ENCODE measurements around the gene BIRC5.

The BIRC5 gene

DNA sequence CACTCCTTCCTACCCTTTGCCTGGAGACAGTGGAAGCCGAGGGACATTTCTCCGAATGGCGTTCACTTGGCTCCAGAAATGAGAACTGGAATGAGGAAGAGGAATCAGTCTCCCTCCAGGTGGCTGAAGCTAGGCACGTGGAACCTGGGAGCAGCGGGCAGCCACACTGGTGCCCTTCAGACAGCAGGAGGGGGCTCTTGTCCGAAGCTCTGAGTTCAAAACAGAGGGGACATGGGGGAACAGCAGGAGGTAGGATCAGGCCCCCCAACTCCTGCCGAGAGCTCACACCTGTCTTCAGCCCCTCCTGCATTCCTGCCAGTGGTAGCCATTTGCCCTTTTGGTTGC, 58.8 kb downstream of the BIRC5 start:
- CTCF ChIA-PET = interaction anchor here (1.0 to 1.2 kb wide), 2 partner anchors 18 to 21 kb away, joined by 3 to 4 read pairs; no protein-coding TSS in a partner anchor
- POLR2A ChIA-PET = no interaction called here
- TF ChIP-seq, protein P1, sequence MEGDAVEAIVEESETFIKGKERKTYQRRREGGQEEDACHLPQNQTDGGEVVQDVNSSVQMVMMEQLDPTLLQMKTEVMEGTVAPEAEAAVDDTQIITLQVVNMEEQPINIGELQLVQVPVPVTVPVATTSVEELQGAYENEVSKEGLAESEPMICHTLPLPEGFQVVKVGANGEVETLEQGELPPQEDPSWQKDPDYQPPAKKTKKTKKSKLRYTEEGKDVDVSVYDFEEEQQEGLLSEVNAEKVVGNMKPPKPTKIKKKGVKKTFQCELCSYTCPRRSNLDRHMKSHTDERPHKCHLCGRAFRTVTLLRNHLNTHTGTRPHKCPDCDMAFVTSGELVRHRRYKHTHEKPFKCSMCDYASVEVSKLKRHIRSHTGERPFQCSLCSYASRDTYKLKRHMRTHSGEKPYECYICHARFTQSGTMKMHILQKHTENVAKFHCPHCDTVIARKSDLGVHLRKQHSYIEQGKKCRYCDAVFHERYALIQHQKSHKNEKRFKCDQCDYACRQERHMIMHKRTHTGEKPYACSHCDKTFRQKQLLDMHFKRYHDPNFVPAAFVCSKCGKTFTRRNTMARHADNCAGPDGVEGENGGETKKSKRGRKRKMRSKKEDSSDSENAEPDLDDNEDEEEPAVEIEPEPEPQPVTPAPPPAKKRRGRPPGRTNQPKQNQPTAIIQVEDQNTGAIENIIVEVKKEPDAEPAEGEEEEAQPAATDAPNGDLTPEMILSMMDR (IDR thresholded peaks at IDR 0.05; ENCODE audit: control extremely low read depth, extremely low read depth, low read depth, missing control alignments) = no peak
- DNase-seq (ENCODE audit: extremely low spot score) = no peak

DNA sequence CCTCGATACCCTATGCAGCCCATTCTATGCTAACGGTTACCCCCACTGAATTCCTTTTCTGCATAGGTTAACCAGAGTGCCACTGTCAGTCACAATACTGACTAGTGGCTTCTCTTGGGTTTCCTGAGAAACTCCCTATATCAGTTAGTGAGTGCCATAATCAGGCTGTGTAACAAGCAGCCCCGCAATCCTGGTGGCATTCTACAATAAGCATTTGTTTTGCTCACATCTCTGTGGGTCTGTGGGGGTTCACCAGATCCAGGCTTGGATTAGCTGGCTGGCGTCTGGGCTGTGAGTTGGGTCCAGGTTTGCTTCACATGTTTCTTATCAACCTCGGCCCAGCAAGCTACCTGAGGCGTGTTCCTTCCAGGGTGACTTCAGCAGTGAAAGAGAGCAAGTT, 59.8 kb downstream of the BIRC5 start:
- DNase-seq (ENCODE audit: extremely low spot score) = no peak
- TF ChIP-seq, protein P1 (IDR thresholded peaks at IDR 0.05; ENCODE audit: control extremely low read depth, extremely low read depth, low read depth, missing control alignments) = no peak
- ChIA-PET CTCF (interaction anchor here (0.9 to 1.2 kb wide), 2 partner anchors 24 to 87 kb away, joined by 3 to 5 read pairs; no protein-coding TSS in a partner anchor), POLR2A (no interaction called here)
